HCT116 (cell line): ENCODE data around the gene SC5D. TPM values are rescaled to one million over a fixed set of nuclear protein-coding genes. Genes with fewer than 3 reads are reported as not detected.

Source experiments
- ATAC-seq: fragments of 200-7000 bp; cut with Tn5 transposase; 2 replicates; pipeline ENCODE4 v1.9.1; 2020; ENCODE audit warnings: mild to moderate bottlenecking, moderate library complexity
- BruUV-seq: library from RNA; stranded (reverse); fragments of 400-500 nt; replicated peaks from 2 replicates; lab custom pipeline; 2021; lab: Mats Ljungman, UMichigan
- CTCF ChIA-PET: fragments of 300-600 bp; sonication (Branson Sonifier 250); formaldehyde crosslinking; loops from one replicate; lab custom pipeline; 2021; ENCODE audit warnings: antibody characterized with exemption; lab: Charles Lee
- POLR2A ChIA-PET: fragments of 300-600, 350-600 bp; sonication (Branson Sonifier 250); formaldehyde crosslinking; loops from one replicate; lab custom pipeline; 2021; ENCODE audit warnings: antibody characterized with exemption; lab: Charles Lee
- RAD21 ChIA-PET, 2 experiments: fragments of 300-600 bp; sonication (Branson Sonifier 250); formaldehyde crosslinking; loops; one replicate each; lab custom pipeline; 2023; ENCODE audit warnings: low total read pairs in 2 of 2; ENCODE audit not compliant: uncharacterized antibody in 2 of 2, unreplicated experiment in 2 of 2, low non-redundant PET in 1 of 2; lab: Charles Lee
- DNase-seq: peaks from one replicate; pipeline ENCODE4 v3.0.0-alpha.2; 2010; ENCODE audit warnings: low read depth, low spot score
- H2AFZ ChIP-seq: fragments of 200-600 bp; shearing (Covaris generic), sonication (generic); 2 replicates; pipeline ENCODE4 v1.6.1; 2017; ENCODE audit warnings: low read depth, mixed run types, mixed read lengths, antibody characterized with exemption, low read length; ENCODE audit not compliant: poor library complexity, severe bottlenecking
- H3K27ac ChIP-seq: 2 replicates; pipeline ENCODE4 v1.5.1; 2012; ENCODE audit warnings: low read depth, low read length
- H3K27me3 ChIP-seq: fragments of 200-600 bp; sonication (generic); 2 replicates; pipeline ENCODE4 v1.6.1; 2016; ENCODE audit warnings: mixed run types, low read length, mixed read lengths; ENCODE audit not compliant: insufficient read depth
- H3K36me3 ChIP-seq, 2 experiments: fragments of 200-500 bp in 1 of 2; fragments of 200-600 bp in 1 of 2; sonication (Bioruptor generic) in 1 of 2; sonication (generic) in 1 of 2; 2 replicates each; pipeline versions ENCODE4 v1.5.1 to v1.6.1; 2014 to 2016; ENCODE audit warnings: low read length in 2 of 2, inconsistent platforms in 1 of 2, mixed read lengths in 1 of 2, mixed run types in 1 of 2; ENCODE audit not compliant: insufficient read depth in 2 of 2, control insufficient read depth in 1 of 2
- H3K4me1 ChIP-seq, 2 experiments: fragments of 200-600 bp in 1 of 2; sonication (generic) in 1 of 2; 2 replicates each; pipeline versions ENCODE4 v1.5.1 to v1.6.1; 2012 to 2017; ENCODE audit warnings: low read length in 2 of 2, inconsistent platforms in 1 of 2, mild to moderate bottlenecking in 1 of 2, mixed read lengths in 1 of 2, mixed run types in 1 of 2, moderate library complexity in 1 of 2; ENCODE audit not compliant: insufficient read depth in 2 of 2, control insufficient read depth in 1 of 2
- H3K4me2 ChIP-seq: fragments of 200-600 bp; sonication (generic); 2 replicates; pipeline ENCODE4 v1.6.1; 2017; ENCODE audit warnings: mixed run types, low read length, mixed read lengths
- H3K4me3 ChIP-seq, 2 experiments: fragments of 200-600 bp in 1 of 2; sonication (generic) in 1 of 2; replicated peaks in 1 of 2; 2 replicates each; pipeline ENCODE4 v1.5.1; 2011 to 2016; ENCODE audit warnings: low read length in 2 of 2, control low read depth in 1 of 2, low read depth in 1 of 2, mild to moderate bottlenecking in 1 of 2, mixed read lengths in 1 of 2, mixed run types in 1 of 2
- H3K79me2 ChIP-seq: fragments of 200-600 bp; sonication (generic); 2 replicates; pipeline ENCODE4 v1.6.1; 2017; ENCODE audit warnings: mild to moderate bottlenecking, mixed run types, low read length, moderate library complexity, mixed read lengths; ENCODE audit not compliant: insufficient read depth
- H3K9ac ChIP-seq: fragments of 200-600 bp; sonication (generic); 2 replicates; pipeline ENCODE4 v1.6.1; 2016; ENCODE audit warnings: low read length, mixed read lengths
- H3K9me2 ChIP-seq: fragments of 200-600 bp; sonication (generic), shearing (Covaris generic); 2 replicates; pipeline ENCODE4 v1.6.1; 2017; ENCODE audit warnings: mixed run types, mild to moderate bottlenecking, moderate library complexity; ENCODE audit not compliant: insufficient read depth
- H3K9me3 ChIP-seq, 2 experiments: fragments of 200-500 bp in 1 of 2; fragments of 200-600 bp in 1 of 2; sonication (Bioruptor generic) in 1 of 2; sonication (generic) in 1 of 2; 2 replicates each; pipeline ENCODE4 v1.6.1; 2014 to 2017; ENCODE audit warnings: low read length in 2 of 2, mixed read lengths in 2 of 2, inconsistent platforms in 1 of 2, low read depth in 1 of 2, mild to moderate bottlenecking in 1 of 2, mixed run types in 1 of 2, moderate library complexity in 1 of 2; ENCODE audit not compliant: control insufficient read depth in 1 of 2, insufficient read depth in 1 of 2
- H4K20me1 ChIP-seq: fragments of 200-600 bp; sonication (generic), shearing (Covaris generic); 2 replicates; pipeline ENCODE4 v1.6.1; 2017; ENCODE audit warnings: mixed run types, mild to moderate bottlenecking, moderate library complexity; ENCODE audit not compliant: insufficient read depth
- CEBPB ChIP-seq: IDR thresholded peaks from 2 replicates; pipeline ENCODE4 v1.6.1; 2012; ENCODE audit warnings: low read depth
- CTCF ChIP-seq, 3 experiments: fragments of 200-600 bp in 1 of 3; sonication (generic) in 1 of 3; IDR thresholded peaks in 2 of 3; conservative IDR thresholded peaks in 1 of 3; 2 replicates each; pipeline ENCODE4 v1.5.1; 2012 to 2017; ENCODE audit warnings: low read depth in 2 of 3, low read length in 2 of 3, antibody characterized with exemption in 1 of 3, borderline replicate concordance in 1 of 3, control low read depth in 1 of 3, mild to moderate bottlenecking in 1 of 3, mixed read lengths in 1 of 3, mixed run types in 1 of 3, moderate library complexity in 1 of 3; ENCODE audit not compliant: insufficient read depth in 1 of 3
- EZH2 ChIP-seq: fragments of 200-600 bp; sonication (generic); IDR thresholded peaks from 2 replicates; pipeline ENCODE4 v1.6.1; 2017; ENCODE audit warnings: antibody characterized with exemption, mixed run types
- EZH2phosphoT487 ChIP-seq: fragments of 200-600 bp; IDR thresholded peaks from 2 replicates; pipeline ENCODE4 v1.6.1; 2018; ENCODE audit warnings: antibody characterized with exemption, borderline replicate concordance
- JUND ChIP-seq: IDR thresholded peaks from 2 replicates; pipeline ENCODE4 v1.6.1; 2012
- RAD21 ChIP-seq: IDR thresholded peaks from 2 replicates; pipeline ENCODE4 v1.6.1; 2012; ENCODE audit warnings: low read depth, mild to moderate bottlenecking
- SIN3A ChIP-seq: IDR thresholded peaks from 2 replicates; pipeline ENCODE4 v1.6.1; 2012; ENCODE audit warnings: low read depth
- SRF ChIP-seq: IDR thresholded peaks from 2 replicates; pipeline ENCODE4 v1.6.1; 2012; ENCODE audit warnings: low read depth
- ZFX ChIP-seq: fragments of 450-650 bp; IDR thresholded peaks from 2 replicates; pipeline ENCODE4 v1.6.1; 2017
- intact Hi-C: fragments of 100-400 bp; cut with micrococcal nuclease; formaldehyde crosslinking; loops from 2 replicates; pipeline ENCODE4 v1.10.0; 2022
- total RNA-seq: library from RNA; stranded (reverse); gene quantifications from one replicate; pipeline ENCODE4 v1.2.1, GENCODE V29; 2021; ENCODE audit not compliant: unreplicated experiment
- TF ChIP-seq, protein P1 (sequence below): IDR thresholded peaks from 2 replicates; pipeline ENCODE4 v1.6.1; 2012

Gene SC5D
- total RNA-seq, 1 experiment from 2014 or later, result 24.1 TPM

DNA sequence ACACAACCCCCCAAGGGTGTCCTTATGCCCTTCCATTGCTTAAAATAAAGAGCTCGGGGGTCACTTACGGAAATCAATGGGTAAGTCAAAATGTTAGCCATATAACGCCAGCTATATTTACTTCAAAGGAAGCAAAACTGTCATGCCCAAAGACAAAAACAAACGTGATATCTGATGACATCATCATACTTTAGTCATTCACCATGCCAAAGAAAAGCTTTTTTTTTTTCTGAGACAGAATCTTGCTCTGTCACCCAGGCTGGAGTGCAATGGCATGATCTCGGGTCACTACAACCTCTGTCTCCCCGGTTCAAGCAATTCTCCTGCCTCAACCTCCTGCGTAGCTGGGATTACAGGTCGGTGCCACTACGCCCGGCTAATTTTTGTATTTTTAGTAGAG lies 47.7 kb upstream of the SC5D start (continued):
- TF ChIP-seq, protein P1, sequence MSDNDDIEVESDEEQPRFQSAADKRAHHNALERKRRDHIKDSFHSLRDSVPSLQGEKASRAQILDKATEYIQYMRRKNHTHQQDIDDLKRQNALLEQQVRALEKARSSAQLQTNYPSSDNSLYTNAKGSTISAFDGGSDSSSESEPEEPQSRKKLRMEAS, result no peak
- TF ChIP-seq CTCF (IDR thresholded peaks at IDR 0.05 in 2 of 3, conservative IDR thresholded peaks at IDR 0.05 in 1 of 3; ENCODE audit: borderline replicate concordance in 1 of 3, insufficient read depth in 1 of 3, low read depth in 2 of 3, low read length in 2 of 3), result no peak
- no peak for TF ChIP-seq ZFX
- TF ChIP-seq RAD21, result no peak

- H3K9me3 ChIP-seq, result no peaks in the 10 kb centered on the region
- ATAC-seq (no peak; the same call in 1 of the 2 replicates), DNase-seq (no peak)
- peaks cover 0 to 5% of the 10 kb centered on the region in 2 experiments; a peak in 2 of 4 replicates for H3K4me1 ChIP-seq
- H4K20me1 ChIP-seq, result no peaks in the 10 kb centered on the region
- H2AFZ ChIP-seq, result no peak overlapping the region
- no peak overlapping the region for H3K4me3 ChIP-seq
- H3K9me2 ChIP-seq, result no peaks in the 10 kb centered on the region
- CTCF ChIA-PET, result no interaction called here
- H3K27me3 ChIP-seq, result no peaks in the 10 kb centered on the region
- no peak overlapping the region for H3K27ac ChIP-seq
- no TSS peak for BruUV-seq
- no peak for TF ChIP-seq SRF
- TF ChIP-seq EZH2, result no peak
- TF ChIP-seq JUND, result no peak
- no peak for TF ChIP-seq CEBPB
- no peak for TF ChIP-seq EZH2phosphoT487
- TF ChIP-seq RAD21, result no peak
- no peak for TF ChIP-seq SIN3A
- intact Hi-C loops, result no loop called here
- POLR2A ChIA-PET, result no interaction called here
- H3K79me2 ChIP-seq, result no peaks in the 10 kb centered on the region
- RAD21 ChIA-PET, result no interaction called here
- no peak overlapping the region for H3K4me2 ChIP-seq
- no peaks in the 10 kb centered on the region for H3K36me3 ChIP-seq
- no peak overlapping the region for H3K9ac ChIP-seq
These were observed 46.4 kb upstream of the SC5D start for GRCh38 chr11:121246021-121246768.
